A673 (cell line): ENCODE results near the gene ETFRF1. TPM values are rescaled to one million over a fixed set of nuclear protein-coding genes. Genes with fewer than 3 reads are reported as not detected.

ENCODE experiments used
- BruUV-seq: library from RNA; stranded (reverse); fragments of 400-500 nt; replicated peaks from 2 replicates; lab custom pipeline; 2021; lab: Mats Ljungman, UMichigan
- CTCF ChIA-PET: fragments of 300-600 bp; sonication (Branson Sonifier 250); formaldehyde crosslinking; loops from one replicate; lab custom pipeline; 2022; ENCODE audit warnings: antibody characterized with exemption; lab: Charles Lee
- POLR2A ChIA-PET: fragments of 300-600 bp; sonication (Branson Sonifier 250); formaldehyde crosslinking; loops from one replicate; lab custom pipeline; 2022; ENCODE audit warnings: antibody characterized with exemption; ENCODE audit not compliant: low non-redundant PET; lab: Charles Lee
- DNase-seq: peaks from one replicate; pipeline ENCODE4 v3.0.0-alpha.2; 2015; ENCODE audit warnings: low spot score
- H3K27ac ChIP-seq: fragments of 200-600 bp; sonication (generic); 2 replicates; pipeline ENCODE4 v1.5.1; 2016; ENCODE audit warnings: mixed run types, low read depth, mild to moderate bottlenecking, mixed read lengths, antibody characterized with exemption, low read length; ENCODE audit not compliant: poor library complexity, severe bottlenecking
- H3K27me3 ChIP-seq: fragments of 200-600 bp; sonication (generic); replicated peaks from 2 replicates; pipeline ENCODE4 v1.6.1; 2017; ENCODE audit warnings: mixed run types, low read depth, mild to moderate bottlenecking, mixed read lengths, antibody characterized with exemption, low read length; ENCODE audit not compliant: insufficient read depth, poor library complexity
- H3K36me3 ChIP-seq: fragments of 200-600 bp; sonication (generic); 2 replicates; pipeline ENCODE4 v1.6.1; 2016; ENCODE audit warnings: mixed run types, mild to moderate bottlenecking, mixed read lengths, antibody characterized with exemption, low read length; ENCODE audit not compliant: insufficient read depth, poor library complexity, severe bottlenecking
- H3K4me1 ChIP-seq: fragments of 200-600 bp; sonication (generic); 2 replicates; pipeline ENCODE4 v1.6.1; 2017; ENCODE audit warnings: mixed run types, mild to moderate bottlenecking, mixed read lengths, antibody characterized with exemption, low read length; ENCODE audit not compliant: insufficient read depth, poor library complexity, severe bottlenecking
- H3K4me3 ChIP-seq: fragments of 200-600 bp; sonication (generic); 2 replicates; pipeline ENCODE4 v1.5.1; 2016; ENCODE audit warnings: low read depth, mixed run types, mild to moderate bottlenecking, mixed read lengths, low read length; ENCODE audit not compliant: poor library complexity, severe bottlenecking
- H3K9me3 ChIP-seq: fragments of 200-600 bp; sonication (generic); 2 replicates; pipeline ENCODE4 v1.6.1; 2016; ENCODE audit warnings: mixed run types, low read depth, mild to moderate bottlenecking, mixed read lengths, antibody characterized with exemption, low read length; ENCODE audit not compliant: poor library complexity, severe bottlenecking
- EZH2 ChIP-seq: fragments of 200-600 bp; sonication (generic); IDR thresholded peaks from 2 replicates; pipeline ENCODE4 v1.6.1; 2017; ENCODE audit warnings: borderline replicate concordance, low read depth, mild to moderate bottlenecking, mixed read lengths, antibody characterized with exemption, low read length; ENCODE audit not compliant: poor library complexity, severe bottlenecking
- intact Hi-C: fragments of 100-400 bp; cut with micrococcal nuclease; formaldehyde crosslinking; loops from one replicate; pipeline ENCODE4 v1.10.0; 2022; ENCODE audit not compliant: unreplicated experiment
- total RNA-seq: library from RNA; stranded (reverse); gene quantifications from 2 replicates; pipeline ENCODE4 v1.2.3, GENCODE V29; 2021
- TF ChIP-seq, protein P1 (sequence below): fragments of 300-800, 200-600 bp; sonication (generic); conservative IDR thresholded peaks from 2 replicates; pipeline ENCODE4 v1.5.1; 2017; ENCODE audit warnings: low read depth, mild to moderate bottlenecking, antibody characterized with exemption, low read length, moderate library complexity, mixed read lengths

ETFRF1 gene
- total RNA-seq, 1 experiment from 2014 or later, result 12.9 TPM

DNA sequence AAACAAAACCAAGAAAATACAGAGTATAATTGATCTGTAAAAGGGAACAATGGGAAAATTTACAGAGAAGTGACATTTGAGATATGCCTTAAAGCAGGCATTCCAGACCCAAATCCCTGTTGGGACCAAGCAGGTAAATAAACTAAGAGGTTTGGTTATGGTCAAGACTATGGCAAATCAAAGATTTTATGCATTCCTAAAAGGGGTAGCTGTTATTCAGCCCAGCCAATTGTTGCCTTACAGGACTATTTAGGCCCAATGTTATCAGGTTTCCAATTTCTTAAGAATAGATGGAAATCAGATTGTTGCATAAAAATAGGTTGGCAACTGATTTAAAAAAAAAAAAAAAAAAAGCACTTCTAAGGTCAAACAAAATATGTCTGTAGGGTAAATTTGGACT is 5.4 kb upstream of the ETFRF1 start:
- no peak for DNase-seq
- BruUV-seq, result no TSS peak
- H3K36me3 ChIP-seq, result no peaks in the 10 kb centered on the region
- intact Hi-C loops, result no loop called here
- ChIA-PET CTCF (no interaction called here), POLR2A (interaction anchor here (0.7 kb wide), 1 partner anchor 195 kb away, joined by 3 read pairs; no protein-coding TSS in a partner anchor)
- H3K27me3 ChIP-seq, result no peaks in the 10 kb centered on the region
- no peak overlapping the region for H3K27ac ChIP-seq
- TF ChIP-seq EZH2, result no peak
- TF ChIP-seq, protein P1, sequence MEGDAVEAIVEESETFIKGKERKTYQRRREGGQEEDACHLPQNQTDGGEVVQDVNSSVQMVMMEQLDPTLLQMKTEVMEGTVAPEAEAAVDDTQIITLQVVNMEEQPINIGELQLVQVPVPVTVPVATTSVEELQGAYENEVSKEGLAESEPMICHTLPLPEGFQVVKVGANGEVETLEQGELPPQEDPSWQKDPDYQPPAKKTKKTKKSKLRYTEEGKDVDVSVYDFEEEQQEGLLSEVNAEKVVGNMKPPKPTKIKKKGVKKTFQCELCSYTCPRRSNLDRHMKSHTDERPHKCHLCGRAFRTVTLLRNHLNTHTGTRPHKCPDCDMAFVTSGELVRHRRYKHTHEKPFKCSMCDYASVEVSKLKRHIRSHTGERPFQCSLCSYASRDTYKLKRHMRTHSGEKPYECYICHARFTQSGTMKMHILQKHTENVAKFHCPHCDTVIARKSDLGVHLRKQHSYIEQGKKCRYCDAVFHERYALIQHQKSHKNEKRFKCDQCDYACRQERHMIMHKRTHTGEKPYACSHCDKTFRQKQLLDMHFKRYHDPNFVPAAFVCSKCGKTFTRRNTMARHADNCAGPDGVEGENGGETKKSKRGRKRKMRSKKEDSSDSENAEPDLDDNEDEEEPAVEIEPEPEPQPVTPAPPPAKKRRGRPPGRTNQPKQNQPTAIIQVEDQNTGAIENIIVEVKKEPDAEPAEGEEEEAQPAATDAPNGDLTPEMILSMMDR, result no peak
- H3K9me3 ChIP-seq, result no peaks in the 10 kb centered on the region
- peaks cover 5% of the 10 kb centered on the region for H3K4me1 ChIP-seq
- H3K4me3 ChIP-seq, result no peak overlapping the region

DNA sequence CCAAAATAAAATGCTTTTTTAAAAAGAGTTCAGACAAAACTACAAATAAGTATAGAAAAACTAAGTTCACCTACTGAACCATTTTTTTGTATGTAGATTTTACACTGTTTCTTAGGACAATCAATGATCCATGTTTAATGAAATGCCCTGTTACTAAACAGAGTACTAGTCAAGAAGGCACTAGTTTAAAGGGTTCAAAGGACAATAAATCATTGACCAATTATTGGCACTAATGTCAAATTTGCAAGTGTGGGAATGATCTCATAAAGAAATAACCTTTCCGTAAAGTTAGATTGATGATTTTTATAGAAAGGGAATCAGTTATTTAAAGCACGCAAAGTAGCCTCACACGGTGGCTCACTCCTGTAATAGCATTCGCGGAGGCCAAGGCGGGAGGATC is 4.2 kb upstream of the ETFRF1 start:
- ChIA-PET POLR2A (no interaction called here), CTCF (no interaction called here)
- BruUV-seq, result no TSS peak

DNA sequence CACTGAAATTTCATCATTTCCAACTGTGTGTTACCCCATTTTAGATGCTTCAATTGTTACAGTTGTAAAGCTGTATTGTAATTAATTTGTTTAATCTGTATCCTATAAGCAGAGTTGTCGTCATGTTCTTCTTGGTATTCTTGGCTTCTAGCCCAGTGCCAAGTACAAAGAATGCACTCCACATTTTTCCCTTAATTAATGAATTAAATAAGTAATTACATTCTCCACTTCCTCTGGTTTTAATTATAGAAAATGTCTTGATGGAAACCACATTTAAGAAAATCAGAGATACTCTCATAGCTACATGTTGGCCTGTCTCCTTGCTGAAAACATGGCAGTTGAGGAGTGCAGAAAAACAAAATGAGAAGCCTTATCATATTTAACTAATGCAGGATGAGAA is 823 bp upstream of the ETFRF1 start:
- BruUV-seq, result no TSS peak
- H3K27ac ChIP-seq, result peak overlapping the region; percentile 47
- no peaks in the 10 kb centered on the region for H3K27me3 ChIP-seq
- H3K4me1 ChIP-seq, result peaks cover 5% of the 10 kb centered on the region
- peak; percentile 13 for DNase-seq
- no peaks in the 10 kb centered on the region for H3K36me3 ChIP-seq
- CTCF ChIA-PET, result no interaction called here
- H3K4me3 ChIP-seq, result peak overlapping the region; percentile 68
- no peaks in the 10 kb centered on the region for H3K9me3 ChIP-seq
- POLR2A ChIA-PET, result no interaction called here
- TF ChIP-seq, protein P1, result no peak
- no peak for TF ChIP-seq EZH2
- intact Hi-C loops, result no loop called here

More for the DNA sequence above, 4.2 kb upstream of the ETFRF1 start:
- Histone ChIP-seq H3K4me1 (peaks cover 5% of the 10 kb centered on the region), H3K27me3 (no peaks in the 10 kb centered on the region), H3K36me3 (no peaks in the 10 kb centered on the region), H3K9me3 (no peaks in the 10 kb centered on the region), H3K27ac (no peak overlapping the region), H3K4me3 (no peak overlapping the region)
- DNase-seq, result no peak
- TF ChIP-seq, protein P1, result no peak
- intact Hi-C loops, result no loop called here
